Liver (tissue), 3 donors: ENCODE measurements around the gene CARMIL3.

ENCODE experiments used
- EGR1 ChIP-seq, 2 donors: IDR thresholded peaks; 2 replicates each; pipeline ENCODE4 v1.6.1; 2016 to 2018; ENCODE audit warnings: antibody characterized with exemption in 2 of 2, low read depth in 2 of 2
- FOXA1 ChIP-seq: IDR thresholded peaks from 2 replicates; pipeline ENCODE4 v1.6.1; 2016; ENCODE audit warnings: antibody characterized with exemption
- JUND ChIP-seq, 2 donors: IDR thresholded peaks; 2 replicates each; pipeline ENCODE4 v1.6.1; 2016; ENCODE audit warnings: antibody characterized with exemption in 2 of 2
- TAF1 ChIP-seq: conservative IDR thresholded peaks from 2 replicates; pipeline ENCODE4 v1.6.1; 2016; ENCODE audit warnings: antibody characterized with exemption, mild to moderate bottlenecking
- YY1 ChIP-seq: IDR thresholded peaks from 2 replicates; pipeline ENCODE4 v1.6.1; 2016; ENCODE audit warnings: antibody characterized with exemption, mild to moderate bottlenecking
- TF ChIP-seq, protein P1 (sequence below): IDR thresholded peaks from 2 replicates; pipeline ENCODE4 v1.6.1; 2016; ENCODE audit warnings: antibody characterized with exemption
- TF ChIP-seq, protein P2 (sequence below): fragments of 150-350 bp; IDR thresholded peaks from 2 replicates; pipeline ENCODE4 v1.5.1; 2017; ENCODE audit warnings: improper control_type of control experiment, low read depth, low read length; ENCODE audit not compliant: missing input control
- TF ChIP-seq, protein P3 (sequence below): IDR thresholded peaks from 2 replicates; pipeline ENCODE4 v1.6.1; 2016; ENCODE audit warnings: antibody characterized with exemption
- TF ChIP-seq, protein P4 (sequence below): IDR thresholded peaks from 2 replicates; pipeline ENCODE4 v1.6.1; 2016; ENCODE audit warnings: antibody characterized with exemption
- TF ChIP-seq, protein P5 (sequence below): IDR thresholded peaks from 2 replicates; pipeline ENCODE4 v1.6.1; 2016; ENCODE audit warnings: antibody characterized with exemption, mild to moderate bottlenecking
- donor health status: healthy.
- donor health status: healthy.

DNA sequence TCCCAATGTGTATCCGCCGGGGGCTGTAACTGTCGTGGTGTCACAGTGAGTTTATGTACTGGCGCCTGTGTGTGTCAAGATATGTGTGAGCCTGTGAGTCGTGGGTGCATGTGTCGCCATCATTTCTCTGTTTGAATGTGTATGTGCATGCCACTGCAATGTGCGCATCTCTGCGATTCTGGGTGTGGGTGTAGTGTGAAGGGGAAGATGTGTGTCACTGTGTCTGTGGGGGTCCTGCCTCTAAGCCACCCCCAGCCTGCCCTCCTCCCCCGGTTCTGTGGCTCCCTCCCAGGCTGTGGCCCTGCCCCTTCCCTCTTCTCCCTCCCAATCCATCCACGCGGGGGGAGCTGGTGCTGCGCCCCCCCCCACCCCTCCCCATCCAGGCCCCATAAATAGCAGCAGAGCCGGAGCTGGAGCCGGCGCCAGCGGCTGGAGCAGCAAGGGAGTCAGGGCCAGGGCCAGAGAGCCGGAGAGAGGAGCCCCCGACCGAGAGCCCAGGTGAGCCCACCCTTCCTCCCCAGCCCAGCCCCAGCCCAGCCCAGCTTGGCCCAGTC lies 19.4 kb downstream of the CARMIL3 start, which contains the start of gene CPNE6:
- no peak for TF ChIP-seq YY1
- TF ChIP-seq, protein P1, sequence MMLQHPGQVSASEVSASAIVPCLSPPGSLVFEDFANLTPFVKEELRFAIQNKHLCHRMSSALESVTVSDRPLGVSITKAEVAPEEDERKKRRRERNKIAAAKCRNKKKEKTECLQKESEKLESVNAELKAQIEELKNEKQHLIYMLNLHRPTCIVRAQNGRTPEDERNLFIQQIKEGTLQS, result no peak
- no peak for TF ChIP-seq EGR1 (IDR thresholded peaks at IDR 0.05; ENCODE audit: low read depth in 2 of 2)
- TF ChIP-seq, protein P2, sequence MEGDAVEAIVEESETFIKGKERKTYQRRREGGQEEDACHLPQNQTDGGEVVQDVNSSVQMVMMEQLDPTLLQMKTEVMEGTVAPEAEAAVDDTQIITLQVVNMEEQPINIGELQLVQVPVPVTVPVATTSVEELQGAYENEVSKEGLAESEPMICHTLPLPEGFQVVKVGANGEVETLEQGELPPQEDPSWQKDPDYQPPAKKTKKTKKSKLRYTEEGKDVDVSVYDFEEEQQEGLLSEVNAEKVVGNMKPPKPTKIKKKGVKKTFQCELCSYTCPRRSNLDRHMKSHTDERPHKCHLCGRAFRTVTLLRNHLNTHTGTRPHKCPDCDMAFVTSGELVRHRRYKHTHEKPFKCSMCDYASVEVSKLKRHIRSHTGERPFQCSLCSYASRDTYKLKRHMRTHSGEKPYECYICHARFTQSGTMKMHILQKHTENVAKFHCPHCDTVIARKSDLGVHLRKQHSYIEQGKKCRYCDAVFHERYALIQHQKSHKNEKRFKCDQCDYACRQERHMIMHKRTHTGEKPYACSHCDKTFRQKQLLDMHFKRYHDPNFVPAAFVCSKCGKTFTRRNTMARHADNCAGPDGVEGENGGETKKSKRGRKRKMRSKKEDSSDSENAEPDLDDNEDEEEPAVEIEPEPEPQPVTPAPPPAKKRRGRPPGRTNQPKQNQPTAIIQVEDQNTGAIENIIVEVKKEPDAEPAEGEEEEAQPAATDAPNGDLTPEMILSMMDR, result no peak
- no peak for TF ChIP-seq FOXA1
- TF ChIP-seq JUND (IDR thresholded peaks at IDR 0.05), result no peak
- TF ChIP-seq, protein P3, sequence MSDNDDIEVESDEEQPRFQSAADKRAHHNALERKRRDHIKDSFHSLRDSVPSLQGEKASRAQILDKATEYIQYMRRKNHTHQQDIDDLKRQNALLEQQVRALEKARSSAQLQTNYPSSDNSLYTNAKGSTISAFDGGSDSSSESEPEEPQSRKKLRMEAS, result no peak
- TF ChIP-seq TAF1, result no peak
- TF ChIP-seq, protein P4, sequence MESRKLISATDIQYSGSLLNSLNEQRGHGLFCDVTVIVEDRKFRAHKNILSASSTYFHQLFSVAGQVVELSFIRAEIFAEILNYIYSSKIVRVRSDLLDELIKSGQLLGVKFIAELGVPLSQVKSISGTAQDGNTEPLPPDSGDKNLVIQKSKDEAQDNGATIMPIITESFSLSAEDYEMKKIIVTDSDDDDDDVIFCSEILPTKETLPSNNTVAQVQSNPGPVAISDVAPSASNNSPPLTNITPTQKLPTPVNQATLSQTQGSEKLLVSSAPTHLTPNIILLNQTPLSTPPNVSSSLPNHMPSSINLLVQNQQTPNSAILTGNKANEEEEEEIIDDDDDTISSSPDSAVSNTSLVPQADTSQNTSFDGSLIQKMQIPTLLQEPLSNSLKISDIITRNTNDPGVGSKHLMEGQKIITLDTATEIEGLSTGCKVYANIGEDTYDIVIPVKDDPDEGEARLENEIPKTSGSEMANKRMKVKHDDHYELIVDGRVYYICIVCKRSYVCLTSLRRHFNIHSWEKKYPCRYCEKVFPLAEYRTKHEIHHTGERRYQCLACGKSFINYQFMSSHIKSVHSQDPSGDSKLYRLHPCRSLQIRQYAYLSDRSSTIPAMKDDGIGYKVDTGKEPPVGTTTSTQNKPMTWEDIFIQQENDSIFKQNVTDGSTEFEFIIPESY, result no peak
- TF ChIP-seq, protein P5, sequence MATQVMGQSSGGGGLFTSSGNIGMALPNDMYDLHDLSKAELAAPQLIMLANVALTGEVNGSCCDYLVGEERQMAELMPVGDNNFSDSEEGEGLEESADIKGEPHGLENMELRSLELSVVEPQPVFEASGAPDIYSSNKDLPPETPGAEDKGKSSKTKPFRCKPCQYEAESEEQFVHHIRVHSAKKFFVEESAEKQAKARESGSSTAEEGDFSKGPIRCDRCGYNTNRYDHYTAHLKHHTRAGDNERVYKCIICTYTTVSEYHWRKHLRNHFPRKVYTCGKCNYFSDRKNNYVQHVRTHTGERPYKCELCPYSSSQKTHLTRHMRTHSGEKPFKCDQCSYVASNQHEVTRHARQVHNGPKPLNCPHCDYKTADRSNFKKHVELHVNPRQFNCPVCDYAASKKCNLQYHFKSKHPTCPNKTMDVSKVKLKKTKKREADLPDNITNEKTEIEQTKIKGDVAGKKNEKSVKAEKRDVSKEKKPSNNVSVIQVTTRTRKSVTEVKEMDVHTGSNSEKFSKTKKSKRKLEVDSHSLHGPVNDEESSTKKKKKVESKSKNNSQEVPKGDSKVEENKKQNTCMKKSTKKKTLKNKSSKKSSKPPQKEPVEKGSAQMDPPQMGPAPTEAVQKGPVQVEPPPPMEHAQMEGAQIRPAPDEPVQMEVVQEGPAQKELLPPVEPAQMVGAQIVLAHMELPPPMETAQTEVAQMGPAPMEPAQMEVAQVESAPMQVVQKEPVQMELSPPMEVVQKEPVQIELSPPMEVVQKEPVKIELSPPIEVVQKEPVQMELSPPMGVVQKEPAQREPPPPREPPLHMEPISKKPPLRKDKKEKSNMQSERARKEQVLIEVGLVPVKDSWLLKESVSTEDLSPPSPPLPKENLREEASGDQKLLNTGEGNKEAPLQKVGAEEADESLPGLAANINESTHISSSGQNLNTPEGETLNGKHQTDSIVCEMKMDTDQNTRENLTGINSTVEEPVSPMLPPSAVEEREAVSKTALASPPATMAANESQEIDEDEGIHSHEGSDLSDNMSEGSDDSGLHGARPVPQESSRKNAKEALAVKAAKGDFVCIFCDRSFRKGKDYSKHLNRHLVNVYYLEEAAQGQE, result no peak
